ENCODE data around the gene ADAD1.
A peak's percentile ranks its signal among the peaks of the same experiment; 100 is the strongest.
"Not testable (repeated sequence)": the region's sequence is repeated elsewhere in the genome, so short reads cannot be mapped to it uniquely, and the experiment has no call there.

The ADAD1 gene

GRCh38 chr4:122378711-122379110 lies at the start of gene ADAD1:
Gene ADAD1, plus strand, starts transcription at chr4:122379011. Its CDS starts 1,059 bp downstream, at chr4:122380070.
- DNase-seq = no peak

DNA sequence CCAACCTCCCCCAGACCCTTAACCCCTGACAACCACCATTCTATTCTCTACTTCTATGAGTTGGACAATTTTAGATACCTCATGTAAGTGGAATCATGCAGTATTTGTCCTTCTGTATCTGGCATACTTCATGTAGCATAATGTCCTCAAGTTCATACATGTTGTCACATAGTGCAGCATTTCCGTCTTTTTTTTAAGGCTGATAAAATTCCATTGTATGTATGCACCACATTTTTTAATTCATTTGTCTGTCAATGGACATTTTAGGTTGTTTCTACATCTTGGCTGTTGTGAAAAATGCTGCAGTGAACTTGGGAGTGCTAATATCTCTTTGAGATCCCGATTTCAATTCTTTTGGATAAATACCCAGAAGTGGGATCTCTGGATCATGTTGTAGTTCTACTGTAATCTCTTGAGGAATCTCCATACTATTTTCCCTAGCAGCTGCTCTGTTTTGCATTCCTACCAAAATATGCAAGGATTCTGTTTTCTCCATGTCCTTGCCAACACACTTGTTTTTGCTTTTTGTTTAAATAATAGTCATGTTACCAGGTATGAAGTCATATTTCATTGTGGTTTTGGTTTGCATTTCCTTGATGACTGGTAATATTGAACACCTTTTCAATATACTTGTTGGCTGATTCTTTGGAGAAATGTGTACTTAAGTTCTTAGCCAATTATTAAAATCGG lies 48.8 kb upstream of the ADAD1 start:
- no peak for DNase-seq

- no peak for DNase-seq
Observed at GRCh38 chr4:122331195-122331594, 47.6 kb upstream of the ADAD1 start.

DNA sequence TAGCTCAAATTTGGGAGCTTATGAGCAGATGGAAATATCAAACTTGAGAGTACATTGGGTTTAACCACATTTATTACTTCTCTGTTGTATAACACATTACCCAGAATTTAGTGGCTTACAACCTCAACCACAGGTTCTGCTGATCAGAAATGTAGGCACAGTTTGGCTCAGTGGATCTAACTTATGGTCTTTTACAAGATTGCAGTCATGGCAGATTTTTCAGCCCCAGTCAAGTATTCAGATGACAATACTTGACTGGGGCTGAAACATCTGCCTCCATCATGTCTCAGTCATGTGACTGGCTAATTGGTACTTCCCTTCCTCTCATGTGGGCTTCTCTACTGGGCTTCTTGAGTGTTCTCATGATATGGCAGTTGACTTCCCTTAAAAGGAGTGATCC lies 44.0 kb upstream of the ADAD1 start:
- no peak for DNase-seq

- DNase-seq = no peak
Observed at GRCh38 chr4:122341886-122342285, 36.9 kb upstream of the ADAD1 start.

- DNase-seq = no peak
Observed at GRCh38 chr4:122346036-122346435, 32.8 kb upstream of the ADAD1 start.

GRCh38 chr4:122346503-122346902 lies 32.3 kb upstream of the ADAD1 start:
- no peak for DNase-seq

- DNase-seq = no peak
Observed at GRCh38 chr4:122356317-122356808, 22.4 kb upstream of the ADAD1 start.

DNA sequence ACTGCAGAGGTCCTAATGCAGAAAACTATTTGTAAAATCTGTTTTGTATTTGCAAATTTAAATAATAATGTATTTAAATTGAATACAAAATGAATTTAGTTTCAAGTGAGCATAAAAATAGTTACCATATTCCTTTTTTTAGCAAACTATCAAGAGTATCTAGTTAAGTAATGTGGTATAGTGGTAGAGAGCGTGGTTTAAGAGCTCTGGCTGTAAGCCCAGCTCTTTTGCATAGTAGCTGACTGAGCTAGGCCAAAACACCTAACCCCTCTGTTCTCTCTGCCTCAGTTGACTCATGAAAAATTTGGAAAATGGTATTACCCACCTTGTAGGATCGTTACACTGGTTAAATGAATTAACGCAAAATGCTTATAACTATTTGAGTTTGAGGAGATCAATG lies 18.1 kb upstream of the ADAD1 start:
- no peak for DNase-seq

- DNase-seq = peak; percentile 14
Observed at GRCh38 chr4:122364700-122365404, 14.0 kb upstream of the ADAD1 start.

DNA sequence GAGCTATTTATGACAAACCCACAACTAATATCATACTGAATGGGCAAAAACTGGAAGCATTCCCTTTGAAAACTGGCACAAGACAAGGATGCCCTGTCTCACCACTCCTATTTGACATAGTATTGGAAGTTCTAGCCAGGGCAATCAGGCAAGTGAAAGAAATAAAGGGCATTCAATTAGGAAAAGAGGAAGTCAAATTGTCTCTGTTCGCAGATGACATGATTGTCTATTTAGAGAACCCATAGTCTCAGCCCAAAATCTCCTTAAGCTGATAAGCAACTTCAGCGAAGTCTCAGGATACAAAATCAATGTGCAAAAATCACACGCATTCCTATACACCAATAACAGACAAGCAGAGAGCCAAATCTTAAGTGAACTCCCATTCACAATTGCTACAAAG lies 10.0 kb upstream of the ADAD1 start:
- not testable (repeated sequence) for DNase-seq

DNA sequence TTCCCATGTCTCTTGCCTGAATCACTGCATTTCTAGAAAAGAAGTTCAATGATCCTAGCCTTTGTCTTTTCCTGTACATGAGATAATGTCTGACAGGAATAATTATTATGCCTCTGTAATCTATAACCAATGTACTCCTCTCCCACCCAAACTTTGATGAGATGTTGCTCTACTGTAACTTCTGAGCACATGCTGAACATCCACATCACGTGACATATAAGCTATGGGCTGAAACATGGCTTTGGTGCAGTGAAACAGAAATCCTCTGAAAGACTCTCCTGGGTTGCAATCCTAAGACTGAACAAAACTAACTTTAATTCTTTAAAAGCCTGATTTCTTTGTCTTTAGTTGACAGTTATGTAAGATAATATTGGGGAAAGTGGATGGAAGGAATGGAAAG lies 1.5 kb upstream of the ADAD1 start:
- no peak for DNase-seq

DNA sequence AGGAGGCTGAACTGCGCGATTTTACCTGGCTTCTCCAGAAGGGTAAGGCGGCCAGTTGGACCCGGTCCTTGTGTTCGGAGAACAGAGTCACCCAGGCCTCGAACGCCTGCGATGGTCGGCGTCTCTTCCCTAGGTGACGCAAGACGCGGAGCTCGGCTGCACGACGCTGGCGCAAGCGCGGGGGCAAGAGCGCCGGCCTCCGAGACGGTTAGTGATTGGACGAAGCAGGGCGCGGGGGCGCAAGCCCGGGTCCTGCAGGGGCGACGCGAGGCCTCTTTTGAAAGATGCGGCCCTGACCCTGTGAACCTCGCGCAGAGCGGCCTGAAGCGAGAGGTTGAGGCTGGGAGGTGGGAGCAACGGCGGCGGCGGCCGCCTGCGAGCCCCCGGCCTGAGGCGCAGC lies 428 bp downstream of the ADAD1 start:
- no peak for DNase-seq

GRCh38 chr4:122383341-122383740 lies 4.5 kb downstream of the ADAD1 start:
- DNase-seq = no peak

DNA sequence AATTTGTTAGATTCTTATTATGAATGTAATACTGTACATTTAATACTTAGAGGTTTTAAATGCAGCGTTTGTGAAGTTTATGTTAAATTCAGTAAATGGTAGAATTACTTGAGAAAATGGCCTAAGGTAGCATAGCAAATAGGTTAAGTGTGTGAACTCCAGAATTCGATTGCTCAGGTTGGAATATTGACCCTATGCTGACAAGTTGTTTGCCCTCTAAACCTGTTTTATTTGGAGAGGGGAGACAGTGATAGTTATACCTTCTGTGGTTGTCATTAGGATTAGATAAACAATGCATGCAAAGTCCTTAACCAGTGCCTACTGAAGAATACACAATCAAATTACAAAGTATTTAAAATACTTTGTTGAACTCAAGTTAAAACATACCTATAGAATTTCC lies 5.4 kb downstream of the ADAD1 start:
- no peak for DNase-seq

GRCh38 chr4:122393276-122393675 lies 14.5 kb downstream of the ADAD1 start:
- DNase-seq = no peak

DNA sequence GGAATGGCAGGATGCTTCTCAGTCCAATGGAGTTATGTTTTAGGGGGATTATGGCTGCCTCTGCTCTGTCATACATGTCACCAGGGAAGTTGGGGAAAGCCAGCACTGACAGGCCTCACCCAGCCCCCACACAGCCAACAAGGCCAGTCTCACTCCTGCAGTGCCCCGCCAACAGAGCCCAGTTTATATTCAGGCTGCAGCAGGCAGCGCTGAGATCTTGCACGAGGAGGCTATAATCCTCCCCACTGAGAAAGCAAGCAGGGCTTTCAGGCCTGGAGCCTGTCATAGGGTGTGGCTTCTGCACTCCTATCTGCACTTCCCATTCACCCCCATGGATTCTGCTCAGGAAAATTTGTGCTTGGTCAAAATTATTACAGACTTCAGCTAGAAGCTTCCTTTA lies 25.1 kb downstream of the ADAD1 start:
- no peak for DNase-seq

DNA sequence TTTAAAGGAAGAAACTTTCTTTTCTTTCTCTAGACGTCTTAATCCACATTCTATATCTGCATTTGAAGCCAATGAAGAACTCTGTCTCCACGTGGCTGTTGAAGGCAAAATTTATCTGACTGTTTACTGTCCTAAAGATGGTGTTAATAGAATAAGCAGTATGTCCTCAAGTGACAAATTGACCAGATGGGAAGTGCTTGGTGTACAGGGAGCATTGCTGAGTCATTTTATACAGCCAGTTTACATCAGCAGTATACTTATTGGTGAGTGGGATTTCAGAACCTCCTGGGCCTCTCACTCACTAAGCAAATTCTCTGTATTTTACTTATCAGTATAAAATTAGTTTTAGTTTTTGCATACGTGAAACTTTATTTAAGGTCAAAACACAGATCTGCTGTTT lies 33.7 kb downstream of the ADAD1 start:
- no peak for DNase-seq

DNA sequence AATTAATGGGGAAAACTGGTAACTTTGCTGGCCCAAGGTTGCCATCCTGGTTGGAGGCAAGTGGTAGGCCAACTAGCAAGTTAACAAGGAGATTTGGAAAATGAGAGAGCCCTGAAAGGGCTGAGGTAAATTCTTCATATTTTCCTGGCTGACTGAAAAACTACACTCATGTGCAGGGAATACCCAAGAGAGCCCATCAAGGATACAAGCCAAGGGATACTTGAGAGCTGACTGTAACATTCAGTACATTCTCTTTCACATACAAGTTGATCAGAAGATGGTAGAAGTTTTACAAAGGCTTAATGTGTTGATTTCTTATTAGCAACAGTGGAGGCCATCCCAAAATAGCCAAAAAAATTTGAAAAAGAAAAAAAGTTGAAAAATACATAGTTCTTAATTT lies 44.4 kb downstream of the ADAD1 start:
- DNase-seq = no peak

GRCh38 chr4:122431351-122431750 lies 52.5 kb downstream of the ADAD1 start:
- no peak for DNase-seq

- no peak for DNase-seq
Observed at GRCh38 chr4:122434285-122434684, 55.5 kb downstream of the ADAD1 start.

GRCh38 chr4:122450847-122451246 lies 72.0 kb downstream of the ADAD1 start:
- DNase-seq = peak; percentile 6

GRCh38 chr4:122453384-122453995 lies 74.7 kb downstream of the ADAD1 start:
- DNase-seq = no peak

Measured in CD4-positive, alpha-beta T cell treated with Interleukin-6 for 4 hours (primary cell).